Mucosa of descending colon (tissue), 3 donors: ENCODE measurements around the gene CPNE1. TPM values are rescaled to one million over a fixed set of nuclear protein-coding genes. Genes with fewer than 3 reads are reported as not detected.
A peak's percentile ranks its signal among the peaks of the same experiment; 100 is the strongest.

ENCODE experiments used
- ATAC-seq: fragments of 200-7000 bp; cut with Tn5 transposase; one replicate; pipeline ENCODE4 v1.9.1; 2020; ENCODE audit warnings: mild to moderate bottlenecking, moderate library complexity
- DNase-seq, 3 donors: peaks; one replicate each; pipeline ENCODE4 v3.0.0-alpha.2; 2020
- H3K36me3 ChIP-seq: fragments of 200-600 bp; one replicate; pipeline ENCODE4 v1.8.0; 2021; ENCODE audit warnings: low read depth, mild to moderate bottlenecking
- H3K4me1 ChIP-seq: fragments of 200-600 bp; one replicate; pipeline ENCODE4 v1.8.0; 2021; ENCODE audit warnings: low read depth, mild to moderate bottlenecking
- H3K4me3 ChIP-seq: fragments of 200-600 bp; one replicate; pipeline ENCODE4 v1.8.0; 2021; ENCODE audit warnings: mild to moderate bottlenecking
- H3K9me3 ChIP-seq: fragments of 200-600 bp; one replicate; pipeline ENCODE4 v1.8.0; 2021; ENCODE audit warnings: mild to moderate bottlenecking
- CTCF ChIP-seq: fragments of 200-600 bp; IDR thresholded peaks from one replicate; pipeline ENCODE4 v1.8.0; 2022; ENCODE audit warnings: antibody characterized with exemption, mild to moderate bottlenecking
- intact Hi-C, 2 donors: fragments of 100-400 bp; cut with DNase I in 1 of 2; cut with micrococcal nuclease in 1 of 2; formaldehyde crosslinking; loops; one replicate each; pipeline versions ENCODE4 v1.11.0 to v1.11.1; 2022; cut with DNase I, micrococcal nuclease
- total RNA-seq, 3 donors: library from RNA; stranded (reverse); fragmentation: NEBNext Ultra II Directional in 2 of 3; extraction: Animal tissue kit (Norgen Biotek cat#: 25700) in 2 of 3; gene quantifications; one replicate each; pipeline versions ENCODE4 v1.2.1 to v1.2.4, GENCODE V29; 2021 to 2023
- donor health status: DM: no; HTN: no; CAD: no; lungs with moderate emphysema.
- donor health status: DM: no; HTN: no; CAD: no.
- donor health status: DM: no; HTN: yes; CAD: no.

CPNE1 gene
- total RNA-seq, 3 donors from 2014 or later = 117 to 188 (median 128) TPM

GRCh38 chr20:35576816-35577215 is 87.9 kb downstream of the CPNE1 start:
- intact Hi-C loops = no loop called here

More at GRCh38 chr20:35576816-35577215, 87.9 kb downstream of the CPNE1 start:
- ATAC-seq (no peak), DNase-seq (peak in 1 of 3 donors; percentile 19)
- H3K36me3 ChIP-seq = no peaks in the 10 kb centered on the region
- H3K9me3 ChIP-seq = peaks cover 8% of the 10 kb centered on the region
- no peaks in the 10 kb centered on the region for H3K4me1 ChIP-seq
- no peak overlapping the region for H3K4me3 ChIP-seq
- no peak for TF ChIP-seq CTCF

Other genes with a start within 250 kb of the CPNE1 start
- gene GDF5, start 226.7 kb downstream of the CPNE1 start, total RNA-seq = 1 to 10 TPM in 1 of 3 donors, under 1 TPM in 1, not detected in 1; 0.24 to 2.3 TPM
- 10 to 100 TPM; 18.1 to 37.8 (median 27.3) TPM for gene CEP250, start 209.3 kb downstream of the CPNE1 start, total RNA-seq
- not detected for gene C20orf173, start 135.2 kb downstream of the CPNE1 start, total RNA-seq
- 100 to 1,000 TPM; 194 to 283 (median 206) TPM for gene ERGIC3, start 122.8 kb downstream of the CPNE1 start, total RNA-seq
- 1 to 10 TPM; 3.5 to 5.9 (median 4.1) TPM for gene SPAG4, start 49.1 kb downstream of the CPNE1 start, total RNA-seq
- 10 to 100 TPM; 68.3 to 72.5 (median 70.6) TPM for gene RBM12, start within 50 bp of the CPNE1 start, total RNA-seq
- gene NFS1, start 34.5 kb upstream of the CPNE1 start, total RNA-seq = 10 to 100 TPM; 31.2 to 42.8 (median 32.1) TPM
- 100 to 1,000 TPM; 112 to 147 (median 137) TPM for gene ROMO1, start 34.5 kb upstream of the CPNE1 start, total RNA-seq
- 100 to 1,000 TPM; 226 to 303 (median 300) TPM for gene RBM39, start 77.4 kb upstream of the CPNE1 start, total RNA-seq
- gene PHF20, start 107.1 kb upstream of the CPNE1 start, total RNA-seq = 10 to 100 TPM; 23.3 to 61.1 (median 28.5) TPM